Activated effector memory CD4-positive, alpha-beta T cell treated with Interleukin-2 at 50 U/mL for 16 hours (primary cell): Measurements from ENCODE around the gene RNF135.
"Not testable (repeated sequence)": the region's sequence is repeated elsewhere in the genome, so short reads cannot be mapped to it uniquely, and the experiment has no call there.

Source experiments
- DNase-seq: peaks from one replicate; pipeline ENCODE4 v3.0.0-alpha.2; 2020

RNF135 gene

GRCh38 chr17:30970831-30971567 lies at the start of gene RNF135:
RNF135 (plus strand) TSS chr17:30971039; CDS start chr17:30971074, 35 bp downstream.
- DNase-seq: peak; percentile 53

GRCh38 chr17:30921544-30922196 lies 49.2 kb upstream of the RNF135 start, which contains the start of gene ADAP2:
ADAP2 (plus strand) TSS chr17:30921945; CDS start chr17:30922015, 70 bp downstream.
- no peak for DNase-seq

- no peak for DNase-seq
These were observed 48.4 kb upstream of the RNF135 start for GRCh38 chr17:30922235-30923030.

DNA sequence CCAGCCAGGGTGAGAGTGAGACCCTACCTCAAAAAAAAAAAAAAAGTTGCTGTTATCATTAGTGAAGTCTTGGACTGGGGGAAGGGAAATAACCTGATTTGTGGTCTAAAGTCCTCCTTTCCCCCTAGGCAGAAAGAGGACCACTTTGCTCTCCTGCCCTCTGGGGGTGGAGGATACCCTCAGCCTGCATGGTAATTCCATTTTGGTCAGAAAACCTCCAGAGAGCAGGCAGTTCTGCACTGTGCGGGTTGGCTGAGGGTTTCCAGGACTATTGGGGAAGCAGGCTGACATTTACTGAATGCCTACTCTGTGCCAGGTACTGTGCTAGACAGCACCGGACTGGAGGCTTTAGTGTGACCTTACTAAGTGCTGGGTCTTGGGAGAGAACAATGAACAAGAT lies 46.5 kb upstream of the RNF135 start:
- no peak for DNase-seq

- no peak for DNase-seq
These were observed 44.3 kb upstream of the RNF135 start for GRCh38 chr17:30926516-30926915.

GRCh38 chr17:30927756-30928155 lies 43.1 kb upstream of the RNF135 start:
- no peak for DNase-seq

GRCh38 chr17:30928584-30928983 lies 42.3 kb upstream of the RNF135 start:
- DNase-seq: no peak

- no peak for DNase-seq
These were observed 41.7 kb upstream of the RNF135 start for GRCh38 chr17:30929081-30929633.

GRCh38 chr17:30929861-30930260 lies 41.0 kb upstream of the RNF135 start:
- not testable (repeated sequence) for DNase-seq

GRCh38 chr17:30930495-30930894 lies 40.3 kb upstream of the RNF135 start:
- DNase-seq: no peak

DNA sequence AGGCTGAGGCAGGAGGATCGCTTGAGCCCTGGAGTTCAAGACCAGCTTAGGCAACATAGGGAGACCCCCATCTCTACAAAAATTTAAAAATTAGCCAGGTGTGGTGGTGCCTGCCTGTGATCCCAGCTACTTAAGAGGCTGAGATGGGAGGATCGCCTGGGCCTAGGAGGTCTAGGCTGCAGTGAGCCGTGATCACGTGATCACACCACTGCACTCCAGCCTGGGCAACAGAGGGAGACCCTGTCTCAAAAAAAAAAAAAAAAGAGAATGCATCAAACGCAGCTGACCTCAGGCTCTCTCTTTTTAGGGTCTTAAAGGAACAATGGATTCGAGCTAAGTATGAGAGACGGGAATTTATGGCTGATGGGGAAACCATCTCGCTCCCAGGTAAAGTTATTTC lies 39.3 kb upstream of the RNF135 start:
- not testable (repeated sequence) for DNase-seq

GRCh38 chr17:30933966-30934365 lies 36.9 kb upstream of the RNF135 start:
- DNase-seq: no peak

DNA sequence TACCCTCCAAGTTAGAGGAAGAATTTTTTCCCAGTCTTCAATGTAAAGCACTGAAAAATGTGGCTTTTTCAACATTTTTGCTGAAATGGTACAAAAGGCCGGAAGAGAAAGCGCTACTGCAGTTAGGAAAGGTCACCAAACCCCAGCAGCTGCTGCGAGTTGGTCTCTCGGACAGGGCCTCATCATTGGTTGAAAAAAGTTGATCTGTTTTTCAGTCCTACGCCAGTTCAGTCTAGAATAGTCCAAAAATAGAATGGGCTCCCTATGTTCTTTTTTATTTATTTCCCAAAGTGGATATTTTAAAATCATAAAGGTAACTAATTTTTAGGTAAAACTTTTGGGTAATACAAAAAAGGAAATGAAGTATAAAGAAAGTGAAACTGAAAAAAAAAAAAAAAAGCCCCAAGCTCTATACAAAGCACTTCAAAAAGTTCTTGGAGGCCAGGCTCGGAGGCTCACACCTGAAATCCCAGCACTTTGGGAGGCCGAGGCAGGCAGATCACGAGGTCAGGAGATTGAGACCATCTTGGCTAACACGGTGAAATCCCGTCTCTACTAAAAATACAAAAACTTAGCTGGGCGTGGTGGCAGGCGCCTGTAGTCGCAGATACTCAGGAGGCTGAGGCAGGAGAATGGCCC lies 31.7 kb upstream of the RNF135 start:
- no peak for DNase-seq

GRCh38 chr17:30942308-30943079 lies 28.3 kb upstream of the RNF135 start:
- no peak for DNase-seq

DNA sequence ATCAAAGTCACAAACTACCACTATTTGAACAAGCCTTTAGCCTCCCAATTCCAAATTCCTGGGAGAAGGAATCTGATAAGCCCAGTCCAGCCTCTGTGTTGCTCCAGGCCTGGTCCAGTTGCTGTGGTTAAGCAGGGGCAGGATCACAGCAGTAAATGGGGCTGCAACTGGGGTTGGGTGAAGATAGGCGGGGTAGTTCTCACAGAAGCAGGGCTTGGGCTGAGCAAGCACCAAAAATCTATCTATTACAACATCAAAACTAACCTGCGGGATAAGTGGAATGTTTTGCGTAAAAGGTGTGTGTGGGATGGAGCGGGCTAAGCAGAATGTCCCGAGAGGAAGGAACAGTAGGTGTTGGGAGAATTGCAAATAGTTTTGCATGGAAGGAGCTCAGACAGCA lies 23.0 kb upstream of the RNF135 start:
- DNase-seq: no peak

- DNase-seq: no peak
These were observed 20.6 kb upstream of the RNF135 start for GRCh38 chr17:30950189-30950588.

DNA sequence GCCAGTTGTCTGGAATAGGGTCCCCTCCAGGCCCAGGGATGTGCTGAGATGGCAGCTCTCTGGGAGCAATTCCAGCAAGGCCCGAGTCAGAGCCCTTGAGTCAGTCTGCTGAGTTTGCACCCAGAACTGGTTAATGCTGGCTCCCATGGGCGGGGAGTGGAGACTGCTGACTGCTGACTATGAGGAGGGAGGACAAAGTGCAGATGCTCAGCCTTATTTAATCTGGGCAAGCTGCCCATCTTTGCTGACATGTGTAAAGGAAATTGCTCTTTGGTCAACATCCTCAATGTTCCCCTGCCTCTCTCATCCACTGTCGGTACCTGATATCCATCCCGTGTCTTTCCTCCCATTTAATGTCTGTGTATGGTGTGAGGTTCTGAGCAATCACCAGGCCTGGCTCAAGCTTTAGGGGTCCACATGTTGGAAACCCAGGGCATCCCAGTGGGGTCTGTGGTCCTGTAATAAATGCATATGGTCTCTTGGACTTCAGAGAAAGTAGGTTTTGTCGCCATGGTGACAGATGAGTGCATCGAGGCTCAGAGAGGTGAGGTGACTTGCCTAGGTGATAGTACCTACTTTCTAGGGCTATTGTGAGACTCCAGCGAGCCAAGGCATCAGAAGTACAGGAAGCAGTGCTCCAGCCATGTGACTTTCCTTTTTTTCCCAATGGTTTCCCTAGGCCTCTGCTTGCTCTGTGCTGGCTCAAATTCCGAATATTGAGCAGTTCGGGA lies 20.0 kb upstream of the RNF135 start:
- DNase-seq: no peak

- no peak for DNase-seq
These were observed 18.0 kb upstream of the RNF135 start for GRCh38 chr17:30952638-30953393.

GRCh38 chr17:30954046-30954830 lies 16.6 kb upstream of the RNF135 start:
- DNase-seq: no peak
